ENCODE measurements around the gene NTM. TPM values are rescaled to one million over a fixed set of nuclear protein-coding genes. Genes with fewer than 3 reads are reported as not detected.

Gene NTM
- total RNA-seq, 1 donor from 2014 or later: not detected

DNA sequence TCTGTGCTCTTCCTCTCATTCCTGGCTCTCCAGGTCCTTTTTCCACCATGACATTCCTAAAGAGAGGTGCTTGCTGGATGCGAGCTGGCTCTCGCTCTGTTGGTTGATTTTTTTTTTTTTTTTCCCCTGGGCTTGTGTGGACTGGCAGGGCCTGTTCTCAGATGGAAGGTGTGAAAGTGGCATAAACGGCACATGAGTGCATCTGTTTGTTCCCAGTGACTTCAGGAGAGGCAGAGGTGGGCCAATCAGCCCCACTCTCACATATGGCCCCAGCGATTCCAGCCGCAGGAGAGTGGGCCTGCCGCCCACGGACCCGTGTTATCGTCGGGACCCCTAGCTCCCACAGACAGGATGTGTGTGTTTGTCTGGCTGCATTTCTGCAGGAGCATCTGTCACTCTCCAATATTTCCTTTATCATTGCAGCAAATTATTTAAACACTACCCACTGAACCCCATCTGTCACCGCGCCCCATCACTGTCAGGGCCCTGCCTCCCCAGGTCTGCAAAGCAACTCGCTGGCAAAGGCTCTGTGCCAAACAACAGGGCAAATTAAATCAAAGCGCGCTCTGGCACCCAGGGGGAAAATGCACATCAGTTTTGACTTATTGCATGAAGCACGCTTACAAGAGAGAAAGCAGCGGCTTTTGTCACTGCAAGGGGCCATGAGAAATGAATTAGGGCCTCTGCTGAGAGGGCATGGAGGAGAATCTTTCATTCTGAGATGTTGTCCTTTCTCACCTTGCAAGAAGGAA is 886.3 kb downstream of the NTM start:
- DNase-seq (ENCODE audit: low spot score) (no peak), ATAC-seq (no peak)

- no peak for DNase-seq (ENCODE audit: low spot score)
- ATAC-seq: no peak
Measured at GRCh38 chr11:132257871-132258270, 887.5 kb downstream of the NTM start.

DNA sequence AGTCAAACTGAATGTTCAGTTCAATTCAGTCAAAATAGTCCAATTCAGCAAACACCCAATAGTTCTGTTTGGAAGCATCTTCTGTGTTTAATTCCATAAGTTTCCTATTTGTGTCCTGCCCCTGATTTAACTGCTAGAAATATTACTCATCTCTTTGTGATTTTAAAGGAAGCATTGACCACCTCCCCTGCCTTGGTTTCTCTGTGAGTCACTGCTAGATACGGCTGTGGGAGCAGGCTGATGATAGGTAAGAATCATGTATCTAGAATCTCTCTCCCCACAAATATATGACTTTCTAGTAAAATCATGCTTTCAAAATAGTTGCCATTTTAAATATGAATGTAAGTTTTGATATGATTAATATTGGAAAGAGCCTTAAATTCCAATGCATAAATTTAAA is 888.5 kb downstream of the NTM start:
- no peak for ATAC-seq
- no peak for DNase-seq (ENCODE audit: low spot score)

DNA sequence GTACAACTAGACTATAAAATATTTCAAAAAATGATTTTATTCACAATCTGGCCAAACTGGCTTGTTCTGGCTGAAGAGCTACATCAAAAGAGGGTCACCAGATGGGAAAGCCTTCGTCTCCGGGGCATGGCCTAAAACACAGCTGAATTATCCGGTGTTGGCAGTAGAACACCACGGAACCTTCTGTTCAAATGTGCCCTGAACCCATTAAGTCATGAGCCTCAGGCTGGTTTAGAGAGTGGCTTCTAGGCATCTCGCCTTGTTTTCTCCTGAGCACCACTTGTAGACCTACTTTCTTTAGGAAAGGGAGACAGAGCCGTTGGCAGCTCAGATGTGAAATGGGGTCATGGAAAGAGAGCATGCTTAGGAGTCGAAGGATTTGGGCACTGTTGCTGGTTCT is 890.2 kb downstream of the NTM start:
- DNase-seq (ENCODE audit: low spot score) (no peak), ATAC-seq (no peak)

DNA sequence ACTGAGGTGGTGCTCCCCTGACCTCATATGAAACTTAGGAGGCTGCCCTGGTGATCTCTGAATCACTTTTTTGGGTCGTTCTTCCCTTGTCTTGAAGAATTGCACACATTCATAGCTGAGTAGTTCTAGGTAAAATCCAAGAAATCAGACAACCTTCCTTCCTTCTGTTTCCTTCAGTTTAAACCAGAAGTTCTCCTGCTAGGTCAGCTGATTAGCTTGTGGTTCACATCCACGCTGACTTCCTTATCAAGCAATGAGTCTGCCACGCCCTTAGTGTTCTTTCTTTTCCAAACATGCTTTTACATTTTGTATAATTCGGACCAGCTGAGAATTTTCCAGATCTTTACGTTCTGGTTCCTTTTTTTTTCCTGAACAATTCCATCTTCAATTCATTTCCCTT is 892.8 kb downstream of the NTM start:
- DNase-seq (ENCODE audit: low spot score): no peak
- no peak for ATAC-seq

- peak; percentile 33 for ATAC-seq
- no peak for DNase-seq (ENCODE audit: low spot score)
Measured at GRCh38 chr11:132263875-132264274, 893.5 kb downstream of the NTM start.

- DNase-seq (ENCODE audit: low spot score): no peak
- no peak for ATAC-seq
Measured at GRCh38 chr11:132264616-132265015, 894.2 kb downstream of the NTM start.

- no peak for DNase-seq (ENCODE audit: low spot score)
- ATAC-seq: peak; percentile 87
Measured at GRCh38 chr11:132278801-132279574, 908.6 kb downstream of the NTM start.

DNA sequence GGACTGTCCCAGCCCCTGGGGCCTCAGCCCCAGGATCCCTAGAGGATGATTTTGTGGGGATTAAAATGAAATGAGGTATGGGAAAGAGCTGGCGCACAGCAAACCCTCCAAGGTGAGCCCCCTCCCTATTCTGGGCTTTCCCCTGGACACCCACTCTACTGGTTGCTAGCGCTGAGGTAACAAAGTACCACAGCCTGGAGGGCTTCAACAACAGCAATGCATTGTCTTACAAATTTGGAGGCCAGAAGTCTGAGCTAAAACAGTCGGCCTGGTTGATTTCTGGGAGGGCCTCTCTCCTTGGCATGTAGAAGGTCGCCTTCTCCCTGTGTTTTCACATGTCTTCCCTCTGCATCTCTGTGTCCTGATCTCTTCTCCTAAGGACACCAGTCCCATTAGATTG is 913.6 kb downstream of the NTM start:
- DNase-seq (ENCODE audit: low spot score) (no peak), ATAC-seq (no peak)

- ATAC-seq: no peak
- DNase-seq (ENCODE audit: low spot score): no peak
Measured at GRCh38 chr11:132284611-132285010, 914.2 kb downstream of the NTM start.

DNA sequence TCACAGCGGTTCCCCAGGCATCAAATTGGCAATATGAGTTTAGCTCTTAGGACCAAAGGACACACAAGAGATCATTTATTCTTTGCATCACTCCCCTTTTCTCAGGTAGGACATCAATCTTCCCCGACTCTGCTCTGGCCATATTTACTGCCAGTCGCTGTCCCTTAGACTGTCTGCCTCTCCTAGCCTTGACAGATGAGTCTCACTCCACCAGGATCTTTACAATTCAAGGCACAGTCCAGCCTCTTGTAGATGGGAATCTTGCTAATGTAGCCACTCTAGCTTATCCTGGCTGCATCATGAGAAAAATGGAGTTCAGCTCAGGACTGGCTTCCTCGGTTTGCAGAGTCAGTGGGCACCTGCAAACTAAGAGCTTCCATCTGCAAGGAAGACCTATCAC is 915.2 kb downstream of the NTM start:
- no peak for ATAC-seq
- DNase-seq (ENCODE audit: low spot score): no peak

DNA sequence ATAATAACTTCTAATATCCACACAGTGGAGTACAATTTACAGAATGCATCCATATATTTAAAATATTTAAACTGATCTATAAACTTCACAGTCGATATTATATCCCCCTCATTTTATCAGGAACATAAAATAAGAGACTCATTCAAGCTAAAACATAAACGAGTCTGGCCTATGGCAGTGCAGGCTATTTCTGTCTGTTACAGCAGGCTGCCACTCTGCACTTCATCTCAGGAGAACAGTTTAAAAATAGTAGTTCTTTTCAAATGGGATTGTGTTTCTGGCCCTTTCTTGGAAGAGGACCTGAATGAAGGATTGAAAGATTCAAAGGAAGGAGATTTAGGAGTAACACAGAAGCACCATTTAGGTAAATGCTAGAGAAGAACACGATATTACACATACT is 915.7 kb downstream of the NTM start:
- ATAC-seq: no peak
- no peak for DNase-seq (ENCODE audit: low spot score)

DNA sequence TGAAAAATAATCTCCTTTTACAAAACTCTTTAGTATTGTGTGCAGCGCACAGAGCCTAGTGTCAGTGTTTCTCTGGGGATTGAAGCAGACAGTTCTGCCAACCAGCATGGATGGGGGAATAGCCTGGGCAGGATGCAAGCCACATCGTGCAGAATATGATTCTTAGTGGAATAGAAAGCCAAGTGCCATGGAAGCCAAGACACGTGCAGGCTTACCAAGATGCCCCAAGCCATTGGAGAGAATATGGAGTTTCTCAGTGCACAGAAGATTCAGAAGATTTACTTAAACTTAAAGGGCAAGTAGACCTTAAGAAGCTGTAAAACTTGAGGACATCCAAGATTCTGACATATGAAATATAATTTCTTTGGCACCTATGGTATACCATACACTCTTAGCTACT is 917.6 kb downstream of the NTM start:
- ATAC-seq (no peak), DNase-seq (ENCODE audit: low spot score) (no peak)

- no peak for DNase-seq (ENCODE audit: low spot score)
- peak; percentile 32 for ATAC-seq
Measured at GRCh38 chr11:132289590-132290256, 919.3 kb downstream of the NTM start.

DNA sequence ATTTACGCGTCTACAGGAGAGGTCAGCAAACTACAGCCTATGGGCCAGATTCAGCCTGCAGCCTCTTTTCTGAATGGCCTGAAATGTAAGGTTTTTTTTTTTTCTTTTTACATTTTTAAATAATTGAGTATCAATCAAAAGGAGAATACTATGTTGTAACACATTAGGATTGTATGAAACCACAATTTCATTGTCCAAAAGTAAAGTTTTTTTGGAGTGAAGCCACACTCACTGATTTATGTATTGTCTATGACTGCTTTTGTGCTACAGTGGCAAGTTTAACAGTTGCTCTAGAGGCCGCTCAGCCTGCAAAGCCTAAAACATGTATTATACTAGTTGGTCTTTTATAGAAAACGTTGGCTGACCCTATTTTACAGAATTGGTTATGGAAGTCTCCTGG is 923.2 kb downstream of the NTM start:
- no peak for DNase-seq (ENCODE audit: low spot score)
- no peak for ATAC-seq

DNA sequence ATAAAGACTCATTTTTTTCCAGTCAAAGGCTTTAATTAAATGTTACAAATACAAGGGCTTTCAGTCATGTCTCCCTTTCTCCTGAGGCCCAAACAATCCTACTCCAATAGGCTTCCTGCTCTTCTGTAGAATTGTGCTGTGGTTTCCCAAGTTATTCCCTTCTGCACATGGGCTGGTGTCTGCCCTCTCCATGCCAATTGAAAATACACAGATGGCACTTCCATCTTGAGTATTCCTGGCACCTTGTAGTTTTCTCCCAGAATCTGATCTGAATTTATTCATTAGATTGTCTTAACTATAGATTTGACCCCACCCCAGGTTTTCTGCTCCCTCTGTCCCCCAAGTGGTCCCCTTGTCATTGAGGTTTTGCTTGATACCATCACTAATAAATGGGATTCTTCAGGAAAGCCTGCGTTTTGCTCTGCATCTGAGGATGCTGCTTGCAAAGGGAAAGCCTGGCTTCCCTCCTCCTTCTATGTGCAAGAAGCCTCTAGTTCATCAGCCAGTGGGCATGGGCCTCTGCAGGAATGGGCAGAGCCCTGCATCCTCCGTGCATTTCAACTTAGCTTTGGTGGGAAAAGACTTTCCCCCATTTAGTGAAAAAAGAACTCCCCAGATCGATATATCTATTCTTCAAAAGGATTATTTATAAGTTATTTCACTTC is 926.7 kb downstream of the NTM start:
- DNase-seq (ENCODE audit: low spot score) (no peak), ATAC-seq (no peak)

DNA sequence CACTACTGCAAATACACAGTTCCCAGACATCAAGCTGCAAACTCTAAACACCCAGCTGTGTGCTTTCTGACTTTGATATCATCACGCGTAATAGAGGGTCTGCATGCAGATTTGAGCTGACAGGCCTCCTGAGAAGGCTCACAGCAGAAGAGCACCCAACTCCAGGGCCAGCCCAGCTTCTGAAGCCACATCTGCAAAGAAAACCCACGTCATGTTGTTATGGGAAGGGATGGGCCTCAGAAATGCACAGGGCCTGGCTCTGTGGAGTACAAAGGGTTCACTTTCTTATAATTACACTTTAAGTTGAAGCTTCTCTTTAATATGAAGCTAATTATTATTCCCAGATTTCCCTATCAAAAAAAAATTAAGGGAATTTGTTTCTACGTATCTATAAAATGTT is 927.9 kb downstream of the NTM start:
- ATAC-seq (no peak), DNase-seq (ENCODE audit: low spot score) (no peak)

DNA sequence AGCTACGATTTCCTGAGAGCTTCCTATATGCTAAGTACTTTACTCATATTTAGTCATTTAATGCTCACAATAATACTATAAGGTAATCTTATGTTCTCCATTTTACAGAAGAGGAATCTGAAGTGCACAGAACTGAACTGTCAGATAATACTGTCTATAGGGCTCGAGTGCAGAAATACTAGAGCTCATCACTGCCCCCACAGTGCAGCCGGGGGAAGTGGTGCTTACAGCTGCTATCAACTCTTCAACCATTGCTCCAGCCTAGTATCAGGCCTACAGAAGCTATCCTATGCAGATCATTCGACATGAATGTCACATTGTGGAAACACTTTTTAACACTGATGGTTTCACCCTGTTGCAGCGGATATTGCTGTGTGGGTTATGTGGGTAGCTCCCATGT is 929.9 kb downstream of the NTM start:
- ATAC-seq: peak; percentile 60

GRCh38 chr11:132301465-132301864 is 931.0 kb downstream of the NTM start:
- ATAC-seq: no peak
- DNase-seq (ENCODE audit: low spot score): no peak

More for the DNA sequence above, 929.9 kb downstream of the NTM start:
- no peak for DNase-seq (ENCODE audit: low spot score)

GRCh38 chr11:132301900-132302299 is 931.5 kb downstream of the NTM start:
- DNase-seq (ENCODE audit: low spot score): no peak
- no peak for ATAC-seq

GRCh38 chr11:132307309-132308020 is 937.0 kb downstream of the NTM start:
- ATAC-seq (no peak), DNase-seq (ENCODE audit: low spot score) (no peak)
